WTC11 (cell line): Measurements from ENCODE around the gene CRYZL1. TPM values are rescaled to one million over a fixed set of nuclear protein-coding genes. Genes with fewer than 3 reads are reported as not detected.

ENCODE experiments used
- ATAC-seq: fragments of 200-7000 bp; cut with Tn5 transposase; 2 replicates; pipeline ENCODE4 v1.10.0; 2021; ENCODE audit warnings: mild to moderate bottlenecking, moderate library complexity
- CTCF ChIA-PET: fragments of 300-600 bp; sonication (Branson Sonifier 250); formaldehyde crosslinking; loops from one replicate; lab custom pipeline; 2021; ENCODE audit warnings: antibody characterized with exemption; lab: Charles Lee
- POLR2A ChIA-PET: fragments of 350-600 bp; sonication (Branson Sonifier 250); formaldehyde crosslinking; loops from one replicate; lab custom pipeline; 2021; ENCODE audit warnings: antibody characterized with exemption; lab: Charles Lee
- DNase-seq: peaks from one replicate; pipeline ENCODE4 v3.0.0; 2021; ENCODE audit warnings: low spot score
- H3K27ac Mint-ChIP-seq: 2 replicates; pipeline ENCODE4 v1.8.0; 2021; ENCODE audit warnings: mixed read lengths
- H3K27me3 Mint-ChIP-seq: 2 replicates; pipeline ENCODE4 v1.8.0; 2021; ENCODE audit warnings: low read depth, mild to moderate bottlenecking, moderate library complexity, mixed read lengths
- H3K36me3 Mint-ChIP-seq: 2 replicates; pipeline ENCODE4 v1.8.0; 2021; ENCODE audit warnings: mixed read lengths
- H3K4me1 Mint-ChIP-seq: 2 replicates; pipeline ENCODE4 v1.8.0; 2022; ENCODE audit warnings: mixed read lengths
- H3K4me3 Mint-ChIP-seq: 2 replicates; pipeline ENCODE4 v1.8.0; 2021; ENCODE audit warnings: mild to moderate bottlenecking, moderate library complexity, mixed read lengths
- H3K9me3 Mint-ChIP-seq: 2 replicates; pipeline ENCODE4 v1.8.0; 2021; ENCODE audit warnings: mixed read lengths
- CDX4 ChIP-seq: fragments of 250-450 bp; sonication (Bioruptor Pico); IDR thresholded peaks from 2 replicates; pipeline ENCODE4 v1.9.0; 2021; ENCODE audit warnings: moderate library complexity, mild to moderate bottlenecking, inconsistent platforms, borderline replicate concordance
- CREB1 ChIP-seq: sonication (generic); formaldehyde crosslinking; IDR thresholded peaks from 2 replicates; pipeline ENCODE4 v1.8.0; 2023; ENCODE audit warnings: mild to moderate bottlenecking, missing genetic modification reagents
- CREM ChIP-seq: sonication (generic); formaldehyde crosslinking; IDR thresholded peaks from 2 replicates; pipeline ENCODE4 v1.8.1; 2022; ENCODE audit warnings: mild to moderate bottlenecking, missing genetic modification reagents, moderate library complexity
- ERG ChIP-seq: fragments of 250-450 bp; sonication (Bioruptor Pico); IDR thresholded peaks from 2 replicates; pipeline ENCODE4 v1.8.0; 2021; ENCODE audit warnings: mild to moderate bottlenecking
- FOXJ3 ChIP-seq: sonication (generic); formaldehyde crosslinking; IDR thresholded peaks from 2 replicates; pipeline ENCODE4 v1.9.0; 2021; ENCODE audit warnings: missing genetic modification reagents, mild to moderate bottlenecking, borderline replicate concordance
- GABPB1 ChIP-seq: sonication (generic); formaldehyde crosslinking; IDR thresholded peaks from 2 replicates; pipeline ENCODE4 v1.8.1; 2023; ENCODE audit warnings: mild to moderate bottlenecking, missing genetic modification reagents
- MXD4 ChIP-seq: fragments of 250-450 bp; sonication (Bioruptor Pico); IDR thresholded peaks from 2 replicates; pipeline ENCODE4 v1.8.0; 2021; ENCODE audit warnings: mild to moderate bottlenecking, moderate library complexity, borderline replicate concordance
- MYBL2 ChIP-seq: sonication (generic); formaldehyde crosslinking; IDR thresholded peaks from 2 replicates; pipeline ENCODE4 v1.8.1; 2023; ENCODE audit warnings: mild to moderate bottlenecking, moderate library complexity, missing genetic modification reagents
- NR2C2 ChIP-seq: sonication (generic); formaldehyde crosslinking; IDR thresholded peaks from 2 replicates; pipeline ENCODE4 v1.8.0; 2022; ENCODE audit warnings: mild to moderate bottlenecking, missing genetic modification reagents
- SP1 ChIP-seq: sonication (generic); formaldehyde crosslinking; conservative IDR thresholded peaks from 2 replicates; pipeline ENCODE4 v1.8.1; 2022; ENCODE audit warnings: missing genetic modification reagents
- USF1 ChIP-seq: sonication (generic); formaldehyde crosslinking; IDR thresholded peaks from 2 replicates; pipeline ENCODE4 v1.8.0; 2022; ENCODE audit warnings: mild to moderate bottlenecking, missing genetic modification reagents
- ZBTB21 ChIP-seq: sonication (generic); formaldehyde crosslinking; IDR thresholded peaks from 2 replicates; pipeline ENCODE4 v1.8.1; 2023; ENCODE audit warnings: mild to moderate bottlenecking, missing genetic modification reagents, borderline replicate concordance
- ZBTB43 ChIP-seq: sonication (generic); formaldehyde crosslinking; IDR thresholded peaks from 2 replicates; pipeline ENCODE4 v1.8.1; 2023; ENCODE audit warnings: mild to moderate bottlenecking, missing genetic modification reagents
- ZNF219 ChIP-seq: sonication (generic); formaldehyde crosslinking; IDR thresholded peaks from 2 replicates; pipeline ENCODE4 v1.8.0; 2023; ENCODE audit warnings: missing genetic modification reagents, mild to moderate bottlenecking, borderline replicate concordance
- total RNA-seq: library from RNA; stranded (reverse); gene quantifications from 3 replicates; pipeline ENCODE4 v1.2.3, GENCODE V29; 2021
- TF ChIP-seq, protein P1 (sequence below): sonication (generic); formaldehyde crosslinking; IDR thresholded peaks from 2 replicates; pipeline ENCODE4 v1.8.0; 2023; ENCODE audit warnings: missing genetic modification reagents, mild to moderate bottlenecking, borderline replicate concordance
- TF ChIP-seq, protein P2 (sequence below): fragments of 250-450 bp; sonication (Bioruptor Pico); IDR thresholded peaks from 2 replicates; pipeline ENCODE4 v2.1.2; 2022; ENCODE audit warnings: mild to moderate bottlenecking, moderate library complexity

CRYZL1 gene
- total RNA-seq, 1 experiment from 2014 or later, result 21.9 TPM

DNA sequence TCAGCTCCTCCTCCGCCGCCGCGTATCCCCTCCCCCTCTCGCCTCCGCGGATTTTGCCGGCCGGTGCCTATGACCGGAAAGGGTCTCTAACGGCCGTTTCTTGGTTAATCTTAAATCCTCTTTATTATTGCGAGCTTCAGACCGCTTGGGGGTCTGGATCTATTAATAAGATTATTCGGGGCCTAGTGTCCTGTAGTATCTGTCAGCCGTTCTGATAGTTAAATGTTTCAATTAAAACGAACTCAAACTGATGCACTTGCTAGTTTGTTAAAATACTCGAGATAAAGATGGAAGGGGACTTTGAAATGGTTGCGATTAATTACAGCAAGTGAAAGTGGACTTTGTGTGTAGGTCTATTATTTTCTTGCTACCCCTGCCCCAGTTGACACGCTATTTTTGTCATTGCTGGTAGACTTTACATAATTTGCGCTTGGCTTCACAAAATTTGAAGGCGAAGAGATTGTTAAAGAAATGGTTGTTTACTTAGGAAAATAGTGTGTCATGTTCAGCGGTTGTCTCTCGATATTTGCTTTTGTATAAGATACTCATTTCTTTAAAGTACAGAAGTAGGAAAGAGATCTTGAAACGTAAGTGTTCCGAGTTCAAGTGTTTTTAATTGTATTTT is 97.9 kb downstream of the CRYZL1 start:
- TF ChIP-seq NR2C2 (no peak), CDX4 (CRISPR knock-in tag) (no peak), MXD4 (no peak), MYBL2 (CRISPR knock-in tag) (no peak), ZBTB43 (CRISPR knock-in tag) (no peak), FOXJ3 (CRISPR knock-in tag) (no peak), CREB1 (CRISPR knock-in tag) (no peak), USF1 (CRISPR knock-in tag) (no peak), ZNF219 (CRISPR knock-in tag) (no peak), SP1 (CRISPR knock-in tag) (no peak), CREM (CRISPR knock-in tag) (no peak), GABPB1 (CRISPR knock-in tag) (no peak), ZBTB21 (CRISPR knock-in tag) (no peak), ERG (no peak)
- TF ChIP-seq, protein P1, sequence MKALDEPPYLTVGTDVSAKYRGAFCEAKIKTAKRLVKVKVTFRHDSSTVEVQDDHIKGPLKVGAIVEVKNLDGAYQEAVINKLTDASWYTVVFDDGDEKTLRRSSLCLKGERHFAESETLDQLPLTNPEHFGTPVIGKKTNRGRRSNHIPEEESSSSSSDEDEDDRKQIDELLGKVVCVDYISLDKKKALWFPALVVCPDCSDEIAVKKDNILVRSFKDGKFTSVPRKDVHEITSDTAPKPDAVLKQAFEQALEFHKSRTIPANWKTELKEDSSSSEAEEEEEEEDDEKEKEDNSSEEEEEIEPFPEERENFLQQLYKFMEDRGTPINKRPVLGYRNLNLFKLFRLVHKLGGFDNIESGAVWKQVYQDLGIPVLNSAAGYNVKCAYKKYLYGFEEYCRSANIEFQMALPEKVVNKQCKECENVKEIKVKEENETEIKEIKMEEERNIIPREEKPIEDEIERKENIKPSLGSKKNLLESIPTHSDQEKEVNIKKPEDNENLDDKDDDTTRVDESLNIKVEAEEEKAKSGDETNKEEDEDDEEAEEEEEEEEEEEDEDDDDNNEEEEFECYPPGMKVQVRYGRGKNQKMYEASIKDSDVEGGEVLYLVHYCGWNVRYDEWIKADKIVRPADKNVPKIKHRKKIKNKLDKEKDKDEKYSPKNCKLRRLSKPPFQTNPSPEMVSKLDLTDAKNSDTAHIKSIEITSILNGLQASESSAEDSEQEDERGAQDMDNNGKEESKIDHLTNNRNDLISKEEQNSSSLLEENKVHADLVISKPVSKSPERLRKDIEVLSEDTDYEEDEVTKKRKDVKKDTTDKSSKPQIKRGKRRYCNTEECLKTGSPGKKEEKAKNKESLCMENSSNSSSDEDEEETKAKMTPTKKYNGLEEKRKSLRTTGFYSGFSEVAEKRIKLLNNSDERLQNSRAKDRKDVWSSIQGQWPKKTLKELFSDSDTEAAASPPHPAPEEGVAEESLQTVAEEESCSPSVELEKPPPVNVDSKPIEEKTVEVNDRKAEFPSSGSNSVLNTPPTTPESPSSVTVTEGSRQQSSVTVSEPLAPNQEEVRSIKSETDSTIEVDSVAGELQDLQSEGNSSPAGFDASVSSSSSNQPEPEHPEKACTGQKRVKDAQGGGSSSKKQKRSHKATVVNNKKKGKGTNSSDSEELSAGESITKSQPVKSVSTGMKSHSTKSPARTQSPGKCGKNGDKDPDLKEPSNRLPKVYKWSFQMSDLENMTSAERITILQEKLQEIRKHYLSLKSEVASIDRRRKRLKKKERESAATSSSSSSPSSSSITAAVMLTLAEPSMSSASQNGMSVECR (CRISPR knock-in tag), result no peak
- TF ChIP-seq, protein P2, sequence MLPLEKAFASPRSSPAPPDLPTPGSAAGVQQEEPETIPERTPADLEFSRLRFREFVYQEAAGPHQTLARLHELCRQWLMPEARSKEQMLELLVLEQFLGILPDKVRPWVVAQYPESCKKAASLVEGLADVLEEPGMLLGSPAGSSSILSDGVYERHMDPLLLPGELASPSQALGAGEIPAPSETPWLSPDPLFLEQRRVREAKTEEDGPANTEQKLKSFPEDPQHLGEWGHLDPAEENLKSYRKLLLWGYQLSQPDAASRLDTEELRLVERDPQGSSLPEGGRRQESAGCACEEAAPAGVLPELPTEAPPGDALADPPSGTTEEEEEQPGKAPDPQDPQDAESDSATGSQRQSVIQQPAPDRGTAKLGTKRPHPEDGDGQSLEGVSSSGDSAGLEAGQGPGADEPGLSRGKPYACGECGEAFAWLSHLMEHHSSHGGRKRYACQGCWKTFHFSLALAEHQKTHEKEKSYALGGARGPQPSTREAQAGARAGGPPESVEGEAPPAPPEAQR (CRISPR knock-in tag), result no peak
- DNase-seq, result peak; percentile 78
- Mint-ChIP-seq H3K27me3 (no peaks in the 10 kb centered on the region), H3K36me3 (peaks cover 39% of the 10 kb centered on the region), H3K4me1 (peaks cover 22% of the 10 kb centered on the region), H3K4me3 (peak overlapping the region; percentile 99), H3K9me3 (no peaks in the 10 kb centered on the region), H3K27ac (peak overlapping the region; percentile 100)
- no peak; the same call in 1 of the 2 replicates for ATAC-seq
- ChIA-PET CTCF (interaction anchor here (1.0 kb wide), 1 partner anchor 62 kb away, joined by 3 read pairs; no protein-coding TSS in a partner anchor), POLR2A (interaction anchor here (0.6 to 1.0 kb wide), 4 partner anchors 8 to 606 kb away, joined by 3 to 4 read pairs (median 4); partner anchors contain the start of gene DONSON)
